NCI-H128 (cell line): ENCODE results near the gene WDR64.

Experiments used
- DNase-seq: peaks from one replicate; lab custom pipeline; 2025; ENCODE audit not compliant: unreplicated experiment; lab: John Stamatoyannopoulos, UW

Gene WDR64

GRCh38 chr1:241834733-241835377, 182.8 kb downstream of the WDR64 start:
- no peak for DNase-seq

GRCh38 chr1:241836941-241837340, 184.9 kb downstream of the WDR64 start:
- no peak for DNase-seq

- DNase-seq: no peak
These were observed 185.3 kb downstream of the WDR64 start for GRCh38 chr1:241837416-241837815.

- no peak for DNase-seq
These were observed 185.8 kb downstream of the WDR64 start for GRCh38 chr1:241837901-241838300.

GRCh38 chr1:241838897-241839296, 186.8 kb downstream of the WDR64 start:
- no peak for DNase-seq

GRCh38 chr1:241839369-241839979, 187.4 kb downstream of the WDR64 start:
- DNase-seq: no peak

- DNase-seq: no peak
These were observed 188.1 kb downstream of the WDR64 start for GRCh38 chr1:241840164-241840563.

GRCh38 chr1:241841691-241842090, 189.6 kb downstream of the WDR64 start:
- peak; percentile 79 for DNase-seq

GRCh38 chr1:241842565-241842964, 190.5 kb downstream of the WDR64 start:
- DNase-seq: no peak

- DNase-seq: no peak
These were observed 192.5 kb downstream of the WDR64 start for GRCh38 chr1:241844593-241844992.

GRCh38 chr1:241846375-241846774, 194.3 kb downstream of the WDR64 start:
- no peak for DNase-seq

GRCh38 chr1:241846862-241847539, 194.9 kb downstream of the WDR64 start:
- DNase-seq: no peak

- no peak for DNase-seq
These were observed 195.4 kb downstream of the WDR64 start for GRCh38 chr1:241847540-241847795.

GRCh38 chr1:241847796-241848685, 196.0 kb downstream of the WDR64 start, which contains the start of gene EXO1:
Gene EXO1, plus strand, starts transcription at chr1:241848204. Its CDS starts 2,222 bp downstream, at chr1:241850426.
- peak; percentile 92 for DNase-seq

- DNase-seq: no peak
These were observed 196.7 kb downstream of the WDR64 start for GRCh38 chr1:241848686-241849344.

GRCh38 chr1:241849345-241849695, 197.2 kb downstream of the WDR64 start:
- DNase-seq: no peak
